ENCODE data around the gene FIBP. TPM values are rescaled to one million over a fixed set of nuclear protein-coding genes. Genes with fewer than 3 reads are reported as not detected.

The FIBP gene
- total and polyA plus RNA-seq, 10 of the 15 experiments (the other 5 are each of a cell fraction or from before 2014, with no cell fraction given) = 65.1 to 182 (median 94.6) TPM

GRCh38 chr11:65900125-65900898 lies 12.0 kb upstream of the FIBP start, which contains the start of gene FOSL1 (continued):
- TF ChIP-seq CTCF (IDR thresholded peaks at IDR 0.05 in 2 of 3, conservative IDR thresholded peaks at IDR 0.05 in 1 of 3; ENCODE audit: control insufficient read depth in 2 of 3, extremely low read depth in 1 of 3, insufficient read depth in 1 of 3, low read depth in 3 of 3, low read length in 3 of 3) (no peak), ETV6 (conservative IDR thresholded peaks at IDR 0.05 in 1 of 2, IDR thresholded peaks at IDR 0.05 in 1 of 2; ENCODE audit: borderline replicate concordance in 1 of 2, low read depth in 1 of 2) (no peak), WRNIP1 (IDR thresholded peaks at IDR 0.05; ENCODE audit: borderline replicate concordance, low read depth, low read length) (no peak), ZNF687 (IDR thresholded peaks at IDR 0.05) (0 out of 2 replicates have a peak, but pooled peaks have one; percentile 33), NFYA (IDR thresholded peaks at IDR 0.05; ENCODE audit: borderline replicate concordance, low read depth, low read length) (no peak), HCFC1 (IDR thresholded peaks at IDR 0.05; ENCODE audit: low read length) (no peak), JUNB (IDR thresholded peaks at IDR 0.05) (no peak), KDM1A (IDR thresholded peaks at IDR 0.05; ENCODE audit: borderline replicate concordance) (no peak), HSF1 (IDR thresholded peaks at IDR 0.05; ENCODE audit: low read depth, low read length) (no peak), SIX5 (IDR thresholded peaks at IDR 0.05; ENCODE audit: low read depth, low read length, severe bottlenecking) (no peak), NR2C1 (IDR thresholded peaks at IDR 0.05) (0 out of 2 replicates have a peak, but pooled peaks have one; percentile 21), FOS (IDR thresholded peaks at IDR 0.05; ENCODE audit: borderline replicate concordance, extremely low read depth, insufficient read length) (no peak), BCL3 (IDR thresholded peaks at IDR 0.05; ENCODE audit: borderline replicate concordance, insufficient read depth, low read depth, low read length, poor library complexity, severe bottlenecking) (no peak), MTA2 (IDR thresholded peaks at IDR 0.05; ENCODE audit: low read depth) (no peak), MEF2B (IDR thresholded peaks at IDR 0.05; ENCODE audit: partially characterized antibody, poor library complexity, severe bottlenecking) (no peak), PAX8 (IDR thresholded peaks at IDR 0.05) (no peak), BMI1 (IDR thresholded peaks at IDR 0.05; ENCODE audit: borderline replicate concordance) (no peak), CHD4 (IDR thresholded peaks at IDR 0.05) (no peak)

Data from GM12878 (cell line).